ENCODE data around the gene MLIP.

DNA sequence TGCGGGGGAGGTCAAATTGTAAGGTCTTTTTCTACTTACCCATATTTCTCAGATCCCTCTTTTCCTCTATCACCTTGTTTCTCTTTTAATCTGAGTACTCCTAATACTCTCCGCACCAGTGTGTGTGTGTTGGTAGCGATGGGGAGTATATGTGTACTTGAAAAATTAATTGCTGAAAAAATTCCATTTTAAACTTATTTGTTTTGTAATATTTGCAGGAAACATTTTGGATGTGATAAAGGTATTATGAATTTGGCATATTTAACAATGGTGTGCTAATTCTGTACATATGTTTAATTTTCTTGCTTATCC, 48.1 kb upstream of the MLIP start:
- TF ChIP-seq, protein P1, sequence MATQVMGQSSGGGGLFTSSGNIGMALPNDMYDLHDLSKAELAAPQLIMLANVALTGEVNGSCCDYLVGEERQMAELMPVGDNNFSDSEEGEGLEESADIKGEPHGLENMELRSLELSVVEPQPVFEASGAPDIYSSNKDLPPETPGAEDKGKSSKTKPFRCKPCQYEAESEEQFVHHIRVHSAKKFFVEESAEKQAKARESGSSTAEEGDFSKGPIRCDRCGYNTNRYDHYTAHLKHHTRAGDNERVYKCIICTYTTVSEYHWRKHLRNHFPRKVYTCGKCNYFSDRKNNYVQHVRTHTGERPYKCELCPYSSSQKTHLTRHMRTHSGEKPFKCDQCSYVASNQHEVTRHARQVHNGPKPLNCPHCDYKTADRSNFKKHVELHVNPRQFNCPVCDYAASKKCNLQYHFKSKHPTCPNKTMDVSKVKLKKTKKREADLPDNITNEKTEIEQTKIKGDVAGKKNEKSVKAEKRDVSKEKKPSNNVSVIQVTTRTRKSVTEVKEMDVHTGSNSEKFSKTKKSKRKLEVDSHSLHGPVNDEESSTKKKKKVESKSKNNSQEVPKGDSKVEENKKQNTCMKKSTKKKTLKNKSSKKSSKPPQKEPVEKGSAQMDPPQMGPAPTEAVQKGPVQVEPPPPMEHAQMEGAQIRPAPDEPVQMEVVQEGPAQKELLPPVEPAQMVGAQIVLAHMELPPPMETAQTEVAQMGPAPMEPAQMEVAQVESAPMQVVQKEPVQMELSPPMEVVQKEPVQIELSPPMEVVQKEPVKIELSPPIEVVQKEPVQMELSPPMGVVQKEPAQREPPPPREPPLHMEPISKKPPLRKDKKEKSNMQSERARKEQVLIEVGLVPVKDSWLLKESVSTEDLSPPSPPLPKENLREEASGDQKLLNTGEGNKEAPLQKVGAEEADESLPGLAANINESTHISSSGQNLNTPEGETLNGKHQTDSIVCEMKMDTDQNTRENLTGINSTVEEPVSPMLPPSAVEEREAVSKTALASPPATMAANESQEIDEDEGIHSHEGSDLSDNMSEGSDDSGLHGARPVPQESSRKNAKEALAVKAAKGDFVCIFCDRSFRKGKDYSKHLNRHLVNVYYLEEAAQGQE (IDR thresholded peaks at IDR 0.05; ENCODE audit: insufficient read depth in 1 of 2, low read depth in 2 of 2, low read length in 1 of 2): no peak
- TF ChIP-seq, protein P2, sequence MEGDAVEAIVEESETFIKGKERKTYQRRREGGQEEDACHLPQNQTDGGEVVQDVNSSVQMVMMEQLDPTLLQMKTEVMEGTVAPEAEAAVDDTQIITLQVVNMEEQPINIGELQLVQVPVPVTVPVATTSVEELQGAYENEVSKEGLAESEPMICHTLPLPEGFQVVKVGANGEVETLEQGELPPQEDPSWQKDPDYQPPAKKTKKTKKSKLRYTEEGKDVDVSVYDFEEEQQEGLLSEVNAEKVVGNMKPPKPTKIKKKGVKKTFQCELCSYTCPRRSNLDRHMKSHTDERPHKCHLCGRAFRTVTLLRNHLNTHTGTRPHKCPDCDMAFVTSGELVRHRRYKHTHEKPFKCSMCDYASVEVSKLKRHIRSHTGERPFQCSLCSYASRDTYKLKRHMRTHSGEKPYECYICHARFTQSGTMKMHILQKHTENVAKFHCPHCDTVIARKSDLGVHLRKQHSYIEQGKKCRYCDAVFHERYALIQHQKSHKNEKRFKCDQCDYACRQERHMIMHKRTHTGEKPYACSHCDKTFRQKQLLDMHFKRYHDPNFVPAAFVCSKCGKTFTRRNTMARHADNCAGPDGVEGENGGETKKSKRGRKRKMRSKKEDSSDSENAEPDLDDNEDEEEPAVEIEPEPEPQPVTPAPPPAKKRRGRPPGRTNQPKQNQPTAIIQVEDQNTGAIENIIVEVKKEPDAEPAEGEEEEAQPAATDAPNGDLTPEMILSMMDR (IDR thresholded peaks at IDR 0.05): no peak
- TF ChIP-seq POLR2AphosphoS5 (IDR thresholded peaks at IDR 0.05; ENCODE audit: low read depth, low read length) (no peak), TCF7L2 (IDR thresholded peaks at IDR 0.05; ENCODE audit: low read depth, low read length) (no peak)
